A549 (cell line): ENCODE data around the gene THRA. TPM values are rescaled to one million over a fixed set of nuclear protein-coding genes. Genes with fewer than 3 reads are reported as not detected.

ENCODE experiments used
- ATAC-seq, 2 experiments: fragments of 200-7000 bp in 1 of 2; fragments of >200 bp in 1 of 2; cut with Nextera tagmentation in 1 of 2; cut with Tn5 transposase in 1 of 2; 3 replicates each; pipeline versions ENCODE4 v1.8.0 to v1.9.1; 2018 to 2020; ENCODE audit warnings: mild to moderate bottlenecking in 1 of 2, moderate library complexity in 1 of 2
- CTCF ChIA-PET: fragments of 300-600 bp; sonication (Branson Sonifier 250); formaldehyde crosslinking; extraction: SDS; loops from one replicate; lab custom pipeline; 2021; ENCODE audit warnings: antibody characterized with exemption, inconsistent platforms; lab: Yijun Ruan, JAX
- POLR2A ChIA-PET: fragments of 350-600 bp; formaldehyde crosslinking; extraction: SDS; loops from one replicate; lab custom pipeline; 2021; ENCODE audit warnings: antibody characterized with exemption, inconsistent platforms; lab: Yijun Ruan, JAX
- DNase-seq, 2 experiments: peaks; one replicate each; pipeline versions ENCODE4 v3.0.0 to v3.0.0-alpha.2; 2011 to 2016; ENCODE audit warnings: low read depth in 1 of 2, low spot score in 1 of 2
- FAIRE-seq: peaks from 2 replicates; lab custom pipeline; 2011; peaks lifted over from hg19 to GRCh38; lab: Jason Lieb, UNC
- H3K27ac ChIP-seq, 2 experiments: fragments of >200 bp; sonication (Bioruptor Twin); formaldehyde crosslinking; 3 replicates each; pipeline ENCODE4 v1.5.1; 2016 to 2017
- H3K4me1 ChIP-seq: fragments of >200 bp; sonication (Bioruptor Twin); formaldehyde crosslinking; 3 replicates; pipeline ENCODE4 v1.6.1; 2016
- H3K4me2 ChIP-seq: fragments of >200 bp; sonication (Bioruptor Twin); formaldehyde crosslinking; 3 replicates; pipeline ENCODE4 v1.6.1; 2016
- H3K4me3 ChIP-seq: fragments of >200 bp; sonication (Bioruptor Twin); formaldehyde crosslinking; 3 replicates; pipeline ENCODE4 v1.5.1; 2016
- H3K9me3 ChIP-seq: fragments of >200 bp; sonication (Bioruptor Twin); formaldehyde crosslinking; 3 replicates; pipeline ENCODE4 v1.6.1; 2016
- ATOH8 ChIP-seq: fragments of 250-450 bp; sonication (Bioruptor Pico); IDR thresholded peaks from 2 replicates; pipeline ENCODE4 v1.5.0; 2020; ENCODE audit warnings: low read depth, mild to moderate bottlenecking, moderate library complexity
- CTCF ChIP-seq: fragments of >200 bp; sonication (Bioruptor Twin); formaldehyde crosslinking; IDR thresholded peaks from 3 replicates; pipeline ENCODE4 v1.5.1; 2016
- EHF ChIP-seq: fragments of 250-450 bp; sonication (Bioruptor Pico); IDR thresholded peaks from 2 replicates; pipeline ENCODE4 v1.5.0; 2020; ENCODE audit warnings: mild to moderate bottlenecking
- EHMT2 ChIP-seq: fragments of 200-600 bp; sonication (generic); IDR thresholded peaks from 2 replicates; pipeline ENCODE4 v1.6.1; 2016; ENCODE audit warnings: antibody characterized with exemption, low read depth, mild to moderate bottlenecking, moderate library complexity
- ESRRA ChIP-seq: fragments of 150-350 bp; IDR thresholded peaks from 2 replicates; pipeline ENCODE4 v1.6.1; 2014; ENCODE audit warnings: mild to moderate bottlenecking, low read length, borderline replicate concordance
- FOSL2 ChIP-seq, 2 experiments: fragments of 450-650 bp in 1 of 2; fragments of >200 bp in 1 of 2; sonication (Bioruptor Twin) in 1 of 2; formaldehyde crosslinking; IDR thresholded peaks; 2 replicates each; pipeline versions ENCODE4 v1.5.0 to v1.6.1; 2016 to 2020; ENCODE audit warnings: mild to moderate bottlenecking in 1 of 2, moderate library complexity in 1 of 2
- FOXS1 ChIP-seq: fragments of 250-450 bp; sonication (Bioruptor Pico); IDR thresholded peaks from 2 replicates; pipeline ENCODE4 v1.5.0; 2020; ENCODE audit warnings: mild to moderate bottlenecking, moderate library complexity
- GATA3 ChIP-seq: IDR thresholded peaks from 2 replicates; pipeline ENCODE4 v1.6.1; 2012; ENCODE audit warnings: borderline replicate concordance
- HDAC2 ChIP-seq: fragments of 200-600 bp; sonication (generic); IDR thresholded peaks from 2 replicates; pipeline ENCODE4 v1.6.1; 2016
- HEYL ChIP-seq: fragments of 250-450 bp; sonication (Bioruptor Pico); IDR thresholded peaks from 2 replicates; pipeline ENCODE4 v1.8.0; 2021; ENCODE audit warnings: mild to moderate bottlenecking, moderate library complexity
- JUN ChIP-seq, 2 experiments: fragments of >200 bp; sonication (Bioruptor Twin); formaldehyde crosslinking; IDR thresholded peaks; 2 replicates in 1 of 2; 3 replicates in 1 of 2; pipeline ENCODE4 v1.6.1; 2016 to 2017
- JUNB ChIP-seq: fragments of >200 bp; sonication (Bioruptor Twin); formaldehyde crosslinking; IDR thresholded peaks from 2 replicates; pipeline ENCODE4 v1.6.1; 2016
- KDM5A ChIP-seq: fragments of 200-600 bp; sonication (generic); IDR thresholded peaks from 2 replicates; pipeline ENCODE4 v1.6.1; 2016; ENCODE audit warnings: antibody characterized with exemption, mild to moderate bottlenecking
- NFE2L2 ChIP-seq: fragments of 150-350 bp; conservative IDR thresholded peaks from 2 replicates; pipeline ENCODE4 v1.6.1; 2014; ENCODE audit warnings: low read length
- NPAS2 ChIP-seq: fragments of 250-450 bp; sonication (Bioruptor Pico); IDR thresholded peaks from 2 replicates; pipeline ENCODE4 v1.8.0; 2022; ENCODE audit warnings: mild to moderate bottlenecking, moderate library complexity, borderline replicate concordance
- PBX3 ChIP-seq: IDR thresholded peaks from 2 replicates; pipeline ENCODE4 v1.6.1; 2012
- RCOR1 ChIP-seq: fragments of 150-350 bp; IDR thresholded peaks from 2 replicates; pipeline ENCODE4 v1.6.1; 2014; ENCODE audit warnings: antibody characterized with exemption, low read length, low read depth
- ZNF302 ChIP-seq: fragments of 250-450 bp; sonication (Bioruptor Pico); IDR thresholded peaks from 2 replicates; pipeline ENCODE4 v1.9.0; 2021; ENCODE audit warnings: inconsistent platforms, mild to moderate bottlenecking, moderate library complexity
- WGBS: methylation state at CpG from one replicate; pipeline ENCODE4 v1.1.6; 2017; ENCODE audit errors: missing lambda C conversion rate; 5-methylcytosine and 5-hydroxymethylcytosine counted together
- polyA plus RNA-seq, 4 experiments: library from polyadenylated mRNA; depleted of rRNA in 3 of 4; stranded (reverse); fragments of >200 nt; fragmentation: RNase III in 1 of 4; extraction: RNeasy Plus Mini Kit Qiagen cat#74134 plus additional on column Dnase treatment in 1 of 4; gene quantifications; 2 replicates in 3 of 4; 3 replicates in 1 of 4; pipeline ENCODE4 v1.2.3, GENCODE V29; 2011 to 2017

THRA gene
- polyA plus RNA-seq, 2 of the 4 experiments (the other 2 are of a cell fraction): 20.1 to 22.5 TPM

- ATAC-seq: no peak
- no peak for FAIRE-seq
- TF ChIP-seq JUN (IDR thresholded peaks at IDR 0.05): no peak
- TF ChIP-seq ZNF302: no peak
- TF ChIP-seq NPAS2 (CRISPR knock-in tag): no peak
- TF ChIP-seq KDM5A: no peak
- no peak for TF ChIP-seq FOXS1 (CRISPR knock-in tag)
- no peak for TF ChIP-seq PBX3
- TF ChIP-seq HEYL (CRISPR knock-in tag): no peak
- no peak for TF ChIP-seq ATOH8 (CRISPR knock-in tag)
- no peak for TF ChIP-seq JUNB
- no peak for TF ChIP-seq NFE2L2
- TF ChIP-seq EHF: no peak
- TF ChIP-seq EHMT2: no peak
- Histone ChIP-seq H3K4me1 (peaks cover 63% of the 10 kb centered on the region), H3K4me3 (no peak overlapping the region), H3K27ac (no peak overlapping the region), H3K4me2 (no peak overlapping the region), H3K9me3 (no peaks in the 10 kb centered on the region)
- ChIA-PET CTCF (interaction anchor here (0.6 to 3.2 kb wide), 16 partner anchors 8 to 145 kb away, joined by 3 to 20 read pairs (median 4); partner anchors contain the start of gene CSF3), POLR2A (no interaction called here)
- WGBS: 84% methylated on average over 20 of the region's 20 CpGs
- no peak for DNase-seq
These were observed 44.2 kb downstream of the THRA start for GRCh38 chr17:40106760-40107521.

- 80% methylated on average over 5 of the region's 5 CpGs for WGBS
- Histone ChIP-seq H3K4me2 (0 out of 3 replicates have a peak overlapping the region, but pooled peaks have one; percentile 8), H3K27ac (peak overlapping the region; percentile 29 to 70; a peak in 5 of 6 replicates), H3K4me3 (no peak overlapping the region), H3K4me1 (peaks cover 65% of the 10 kb centered on the region), H3K9me3 (no peaks in the 10 kb centered on the region)
- POLR2A ChIA-PET: no interaction called here
- TF ChIP-seq FOXS1 (CRISPR knock-in tag) (no peak), NPAS2 (CRISPR knock-in tag) (no peak), RCOR1 (no peak), ESRRA (no peak), FOSL2 (IDR thresholded peaks at IDR 0.05) (no peak), FOSL2 (CRISPR knock-in tag; IDR thresholded peaks at IDR 0.05) (no peak), HDAC2 (no peak), CTCF (no peak), GATA3 (no peak)
- FAIRE-seq (no peak), DNase-seq (no peak), ATAC-seq (no peak)
- CTCF ChIA-PET: interaction anchor here (0.7 to 3.2 kb wide), 11 partner anchors 9 to 92 kb away, joined by 3 to 20 read pairs (median 5); partner anchors contain the start of gene CSF3
These were observed 44.9 kb downstream of the THRA start for GRCh38 chr17:40107522-40108174.
